WTC11 (cell line): ENCODE results near the gene JMJD4.

Experiments
- CTCF ChIP-seq: fragments of 200-600 bp; IDR thresholded peaks from 2 replicates; pipeline ENCODE4 v1.8.0; 2022; ENCODE audit warnings: antibody characterized with exemption
- ELF4 ChIP-seq: sonication (generic); formaldehyde crosslinking; IDR thresholded peaks from 2 replicates; pipeline ENCODE4 v1.8.1; 2022; ENCODE audit warnings: low read depth, mild to moderate bottlenecking, moderate library complexity, missing genetic modification reagents
- FOXP4 ChIP-seq: sonication (generic); formaldehyde crosslinking; IDR thresholded peaks from 2 replicates; pipeline ENCODE4 v1.8.0; 2022; ENCODE audit warnings: mild to moderate bottlenecking, missing genetic modification reagents
- GABPB1 ChIP-seq: sonication (generic); formaldehyde crosslinking; IDR thresholded peaks from 2 replicates; pipeline ENCODE4 v1.8.1; 2023; ENCODE audit warnings: mild to moderate bottlenecking, missing genetic modification reagents
- IRF2 ChIP-seq: sonication (generic); formaldehyde crosslinking; IDR thresholded peaks from 2 replicates; pipeline ENCODE4 v1.8.0; 2022; ENCODE audit warnings: low read depth, missing genetic modification reagents, borderline replicate concordance
- MAX ChIP-seq: sonication (generic); formaldehyde crosslinking; IDR thresholded peaks from 2 replicates; pipeline ENCODE4 v1.8.0; 2022; ENCODE audit warnings: mild to moderate bottlenecking, missing genetic modification reagents
- NR1H2 ChIP-seq: sonication (generic); formaldehyde crosslinking; IDR thresholded peaks from 2 replicates; pipeline ENCODE4 v1.9.0; 2021; ENCODE audit warnings: mild to moderate bottlenecking, moderate library complexity, missing genetic modification reagents
- TEAD1 ChIP-seq: sonication (generic); formaldehyde crosslinking; IDR thresholded peaks from 2 replicates; pipeline ENCODE4 v1.8.0; 2022; ENCODE audit warnings: mild to moderate bottlenecking, missing genetic modification reagents
- USF2 ChIP-seq: sonication (generic); formaldehyde crosslinking; IDR thresholded peaks from 2 replicates; pipeline ENCODE4 v1.8.1; 2023; ENCODE audit warnings: mild to moderate bottlenecking, missing genetic modification reagents, moderate library complexity
- ZBTB43 ChIP-seq: sonication (generic); formaldehyde crosslinking; IDR thresholded peaks from 2 replicates; pipeline ENCODE4 v1.8.1; 2023; ENCODE audit warnings: mild to moderate bottlenecking, missing genetic modification reagents

GRCh38 chr1:227779685-227780084, 44.6 kb upstream of the JMJD4 start:
- no peak for TF ChIP-seq ELF4 (CRISPR knock-in tag)
- TF ChIP-seq USF2 (CRISPR knock-in tag) = no peak
- no peak for TF ChIP-seq NR1H2 (CRISPR knock-in tag)
- TF ChIP-seq CTCF = no peak
- no peak for TF ChIP-seq TEAD1 (CRISPR knock-in tag)
- TF ChIP-seq MAX (CRISPR knock-in tag) = no peak
- no peak for TF ChIP-seq IRF2 (CRISPR knock-in tag)
- TF ChIP-seq GABPB1 (CRISPR knock-in tag) = no peak
- no peak for TF ChIP-seq ZBTB43 (CRISPR knock-in tag)
- no peak for TF ChIP-seq FOXP4 (CRISPR knock-in tag)
